Mucosa of descending colon (tissue), 3 donors: ENCODE data around the gene TMEM255B. TPM values are rescaled to one million over a fixed set of nuclear protein-coding genes. Genes with fewer than 3 reads are reported as not detected.
A peak's percentile ranks its signal among the peaks of the same experiment; 100 is the strongest.

Experiments used
- ATAC-seq: fragments of 200-7000 bp; cut with Tn5 transposase; one replicate; pipeline ENCODE4 v1.9.1; 2020; ENCODE audit warnings: mild to moderate bottlenecking, moderate library complexity
- DNase-seq, 3 donors: peaks; one replicate each; pipeline ENCODE4 v3.0.0-alpha.2; 2020
- H3K36me3 ChIP-seq: fragments of 200-600 bp; one replicate; pipeline ENCODE4 v1.8.0; 2021; ENCODE audit warnings: low read depth, mild to moderate bottlenecking
- H3K4me1 ChIP-seq: fragments of 200-600 bp; one replicate; pipeline ENCODE4 v1.8.0; 2021; ENCODE audit warnings: low read depth, mild to moderate bottlenecking
- H3K4me3 ChIP-seq: fragments of 200-600 bp; one replicate; pipeline ENCODE4 v1.8.0; 2021; ENCODE audit warnings: mild to moderate bottlenecking
- H3K9me3 ChIP-seq: fragments of 200-600 bp; one replicate; pipeline ENCODE4 v1.8.0; 2021; ENCODE audit warnings: mild to moderate bottlenecking
- CTCF ChIP-seq: fragments of 200-600 bp; IDR thresholded peaks from one replicate; pipeline ENCODE4 v1.8.0; 2022; ENCODE audit warnings: antibody characterized with exemption, mild to moderate bottlenecking
- intact Hi-C, 2 donors: fragments of 100-400 bp; cut with DNase I in 1 of 2; cut with micrococcal nuclease in 1 of 2; formaldehyde crosslinking; loops; one replicate each; pipeline versions ENCODE4 v1.11.0 to v1.11.1; 2022; cut with DNase I, micrococcal nuclease
- total RNA-seq, 3 donors: library from RNA; stranded (reverse); fragmentation: NEBNext Ultra II Directional in 2 of 3; extraction: Animal tissue kit (Norgen Biotek cat#: 25700) in 2 of 3; gene quantifications; one replicate each; pipeline versions ENCODE4 v1.2.1 to v1.2.4, GENCODE V29; 2021 to 2023
- donor health status: DM: no; HTN: no; CAD: no; lungs with moderate emphysema.
- donor health status: DM: no; HTN: no; CAD: no.
- donor health status: DM: no; HTN: yes; CAD: no.

Gene TMEM255B
- total RNA-seq, 3 donors from 2014 or later = 2.9 to 6.6 (median 6.3) TPM

- Histone ChIP-seq H3K9me3 (no peaks in the 10 kb centered on the region), H3K36me3 (no peaks in the 10 kb centered on the region), H3K4me1 (peaks cover 5% of the 10 kb centered on the region), H3K4me3 (no peak overlapping the region)
- DNase-seq (peak in 2 of 3 donors; percentile 43 to 53), ATAC-seq (peak; percentile 74)
- TF ChIP-seq CTCF = no peak
- intact Hi-C loops = no loop called here
Observed at GRCh38 chr13:113746143-113746525, 12.9 kb upstream of the TMEM255B start.

GRCh38 chr13:113746671-113747070 lies 12.4 kb upstream of the TMEM255B start:
- peaks cover 5% of the 10 kb centered on the region for H3K4me1 ChIP-seq
- no peaks in the 10 kb centered on the region for H3K9me3 ChIP-seq
- H3K36me3 ChIP-seq = no peaks in the 10 kb centered on the region
- intact Hi-C loops = no loop called here
- TF ChIP-seq CTCF = no peak
- no peak for ATAC-seq
- H3K4me3 ChIP-seq = no peak overlapping the region
- peak in 1 of 3 donors; percentile 14 for DNase-seq

- TF ChIP-seq CTCF = no peak
- Histone ChIP-seq H3K4me1 (peaks cover 2% of the 10 kb centered on the region), H3K4me3 (no peak overlapping the region), H3K36me3 (no peaks in the 10 kb centered on the region), H3K9me3 (no peaks in the 10 kb centered on the region)
- ATAC-seq = no peak
- peak in 1 of 3 donors; percentile 15 for DNase-seq
- intact Hi-C loops = no loop called here
Observed at GRCh38 chr13:113747291-113747833, 11.7 kb upstream of the TMEM255B start.

- DNase-seq = peak in 1 of 3 donors; percentile 12
- TF ChIP-seq CTCF = no peak
- Histone ChIP-seq H3K4me3 (no peak overlapping the region), H3K4me1 (no peaks in the 10 kb centered on the region), H3K9me3 (no peaks in the 10 kb centered on the region), H3K36me3 (no peaks in the 10 kb centered on the region)
- intact Hi-C loops = no loop called here
- ATAC-seq = no peak
Observed at GRCh38 chr13:113748101-113748861, 10.7 kb upstream of the TMEM255B start.

- Histone ChIP-seq H3K9me3 (no peaks in the 10 kb centered on the region), H3K4me3 (no peak overlapping the region), H3K36me3 (no peaks in the 10 kb centered on the region), H3K4me1 (no peaks in the 10 kb centered on the region)
- DNase-seq = peak in 2 of 3 donors; percentile 17 to 37
- no peak for TF ChIP-seq CTCF
- ATAC-seq = no peak
- intact Hi-C loops = no loop called here
Observed at GRCh38 chr13:113748862-113749451, 10.1 kb upstream of the TMEM255B start.
